Neural cell (in vitro differentiated cells): ENCODE measurements around the gene CLNK.

Experiments
- EP300 ChIP-seq: fragments of 450-650 bp; conservative IDR thresholded peaks from 2 replicates; pipeline ENCODE4 v1.6.1; 2014; ENCODE audit warnings: antibody characterized with exemption, mild to moderate bottlenecking, moderate library complexity; ENCODE audit not compliant: poor library complexity, severe bottlenecking
- EZH2 ChIP-seq: fragments of 200-600, 300-800 bp; shearing (Covaris generic), sonication (generic); IDR thresholded peaks from 2 replicates; pipeline ENCODE4 v1.6.1; 2014; ENCODE audit warnings: antibody characterized with exemption, low read length, borderline replicate concordance, mild to moderate bottlenecking; ENCODE audit not compliant: insufficient read depth, poor library complexity, severe bottlenecking
- MXI1 ChIP-seq: fragments of 450-650 bp; conservative IDR thresholded peaks from 2 replicates; pipeline ENCODE4 v1.6.1; 2014; ENCODE audit warnings: antibody characterized with exemption, mild to moderate bottlenecking; ENCODE audit not compliant: poor library complexity, severe bottlenecking
- POLR2AphosphoS5 ChIP-seq: IDR thresholded peaks from 2 replicates; pipeline ENCODE4 v1.6.1; 2012
- RAD21 ChIP-seq: fragments of 450-650 bp; conservative IDR thresholded peaks from 2 replicates; pipeline ENCODE4 v1.6.1; 2014; ENCODE audit warnings: antibody characterized with exemption, mild to moderate bottlenecking, moderate library complexity
- SMC3 ChIP-seq: fragments of 450-650 bp; conservative IDR thresholded peaks from 2 replicates; pipeline ENCODE4 v1.6.1; 2014; ENCODE audit warnings: antibody characterized with exemption, mild to moderate bottlenecking, moderate library complexity; ENCODE audit not compliant: poor library complexity
- TAF1 ChIP-seq: IDR thresholded peaks from 2 replicates; pipeline ENCODE4 v1.6.1; 2012; ENCODE audit warnings: low read depth
- TF ChIP-seq, protein P1 (sequence below): fragments of 450-650 bp; IDR thresholded peaks from 2 replicates; pipeline ENCODE4 v1.5.1; 2014; ENCODE audit warnings: antibody characterized with exemption, mild to moderate bottlenecking, moderate library complexity; ENCODE audit not compliant: poor library complexity, severe bottlenecking
- TF ChIP-seq, protein P2 (sequence below): IDR thresholded peaks from 2 replicates; pipeline ENCODE4 v1.6.1; 2012; ENCODE audit warnings: borderline replicate concordance

DNA sequence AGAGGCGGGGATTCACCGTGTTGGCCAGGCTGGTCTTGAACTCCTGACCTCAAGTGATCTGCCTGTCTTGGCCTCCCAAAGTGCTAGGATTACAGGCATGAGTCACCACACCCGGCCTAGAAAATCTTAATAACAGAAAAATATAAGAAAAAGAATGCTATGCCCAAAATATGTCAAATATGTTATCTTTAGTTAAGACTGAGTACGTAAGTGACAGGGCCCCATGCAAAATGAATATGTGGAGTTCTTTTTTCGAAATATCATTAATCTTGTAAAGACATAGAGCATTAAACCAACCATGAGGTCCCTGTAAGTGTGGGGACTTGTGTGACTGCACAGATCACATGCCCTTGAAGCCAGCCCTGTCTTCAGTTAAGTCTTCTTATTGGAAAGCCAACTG lies 218.4 kb downstream of the CLNK start:
- TF ChIP-seq TAF1 (no peak), EZH2 (no peak), SMC3 (no peak), POLR2AphosphoS5 (no peak), RAD21 (no peak), EP300 (no peak), MXI1 (no peak)
- TF ChIP-seq, protein P1, sequence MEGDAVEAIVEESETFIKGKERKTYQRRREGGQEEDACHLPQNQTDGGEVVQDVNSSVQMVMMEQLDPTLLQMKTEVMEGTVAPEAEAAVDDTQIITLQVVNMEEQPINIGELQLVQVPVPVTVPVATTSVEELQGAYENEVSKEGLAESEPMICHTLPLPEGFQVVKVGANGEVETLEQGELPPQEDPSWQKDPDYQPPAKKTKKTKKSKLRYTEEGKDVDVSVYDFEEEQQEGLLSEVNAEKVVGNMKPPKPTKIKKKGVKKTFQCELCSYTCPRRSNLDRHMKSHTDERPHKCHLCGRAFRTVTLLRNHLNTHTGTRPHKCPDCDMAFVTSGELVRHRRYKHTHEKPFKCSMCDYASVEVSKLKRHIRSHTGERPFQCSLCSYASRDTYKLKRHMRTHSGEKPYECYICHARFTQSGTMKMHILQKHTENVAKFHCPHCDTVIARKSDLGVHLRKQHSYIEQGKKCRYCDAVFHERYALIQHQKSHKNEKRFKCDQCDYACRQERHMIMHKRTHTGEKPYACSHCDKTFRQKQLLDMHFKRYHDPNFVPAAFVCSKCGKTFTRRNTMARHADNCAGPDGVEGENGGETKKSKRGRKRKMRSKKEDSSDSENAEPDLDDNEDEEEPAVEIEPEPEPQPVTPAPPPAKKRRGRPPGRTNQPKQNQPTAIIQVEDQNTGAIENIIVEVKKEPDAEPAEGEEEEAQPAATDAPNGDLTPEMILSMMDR = no peak
- TF ChIP-seq, protein P2, sequence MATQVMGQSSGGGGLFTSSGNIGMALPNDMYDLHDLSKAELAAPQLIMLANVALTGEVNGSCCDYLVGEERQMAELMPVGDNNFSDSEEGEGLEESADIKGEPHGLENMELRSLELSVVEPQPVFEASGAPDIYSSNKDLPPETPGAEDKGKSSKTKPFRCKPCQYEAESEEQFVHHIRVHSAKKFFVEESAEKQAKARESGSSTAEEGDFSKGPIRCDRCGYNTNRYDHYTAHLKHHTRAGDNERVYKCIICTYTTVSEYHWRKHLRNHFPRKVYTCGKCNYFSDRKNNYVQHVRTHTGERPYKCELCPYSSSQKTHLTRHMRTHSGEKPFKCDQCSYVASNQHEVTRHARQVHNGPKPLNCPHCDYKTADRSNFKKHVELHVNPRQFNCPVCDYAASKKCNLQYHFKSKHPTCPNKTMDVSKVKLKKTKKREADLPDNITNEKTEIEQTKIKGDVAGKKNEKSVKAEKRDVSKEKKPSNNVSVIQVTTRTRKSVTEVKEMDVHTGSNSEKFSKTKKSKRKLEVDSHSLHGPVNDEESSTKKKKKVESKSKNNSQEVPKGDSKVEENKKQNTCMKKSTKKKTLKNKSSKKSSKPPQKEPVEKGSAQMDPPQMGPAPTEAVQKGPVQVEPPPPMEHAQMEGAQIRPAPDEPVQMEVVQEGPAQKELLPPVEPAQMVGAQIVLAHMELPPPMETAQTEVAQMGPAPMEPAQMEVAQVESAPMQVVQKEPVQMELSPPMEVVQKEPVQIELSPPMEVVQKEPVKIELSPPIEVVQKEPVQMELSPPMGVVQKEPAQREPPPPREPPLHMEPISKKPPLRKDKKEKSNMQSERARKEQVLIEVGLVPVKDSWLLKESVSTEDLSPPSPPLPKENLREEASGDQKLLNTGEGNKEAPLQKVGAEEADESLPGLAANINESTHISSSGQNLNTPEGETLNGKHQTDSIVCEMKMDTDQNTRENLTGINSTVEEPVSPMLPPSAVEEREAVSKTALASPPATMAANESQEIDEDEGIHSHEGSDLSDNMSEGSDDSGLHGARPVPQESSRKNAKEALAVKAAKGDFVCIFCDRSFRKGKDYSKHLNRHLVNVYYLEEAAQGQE = no peak
